ENCODE results near the gene SHISA9.

DNA sequence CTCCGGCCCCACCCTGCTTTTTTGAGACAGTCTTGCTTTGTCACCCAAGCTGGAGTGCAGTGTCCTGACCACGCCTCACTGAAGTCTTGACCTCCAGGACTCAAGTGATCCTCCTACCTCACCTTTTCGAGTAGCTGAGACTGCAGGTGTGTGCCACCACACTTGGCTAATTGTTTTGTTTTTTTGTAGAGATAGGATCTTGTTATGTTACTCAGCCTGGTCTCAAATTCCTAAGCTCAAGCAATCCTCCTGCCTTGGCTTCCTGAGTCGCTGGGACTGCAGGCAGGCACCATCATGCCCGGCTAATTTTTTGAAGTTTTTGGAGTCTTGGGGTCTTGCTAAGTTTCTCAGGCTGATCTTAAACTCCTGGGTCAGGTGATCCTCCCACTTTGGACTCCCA is 206.7 kb downstream of the SHISA9 start:
- TF ChIP-seq, protein P1, sequence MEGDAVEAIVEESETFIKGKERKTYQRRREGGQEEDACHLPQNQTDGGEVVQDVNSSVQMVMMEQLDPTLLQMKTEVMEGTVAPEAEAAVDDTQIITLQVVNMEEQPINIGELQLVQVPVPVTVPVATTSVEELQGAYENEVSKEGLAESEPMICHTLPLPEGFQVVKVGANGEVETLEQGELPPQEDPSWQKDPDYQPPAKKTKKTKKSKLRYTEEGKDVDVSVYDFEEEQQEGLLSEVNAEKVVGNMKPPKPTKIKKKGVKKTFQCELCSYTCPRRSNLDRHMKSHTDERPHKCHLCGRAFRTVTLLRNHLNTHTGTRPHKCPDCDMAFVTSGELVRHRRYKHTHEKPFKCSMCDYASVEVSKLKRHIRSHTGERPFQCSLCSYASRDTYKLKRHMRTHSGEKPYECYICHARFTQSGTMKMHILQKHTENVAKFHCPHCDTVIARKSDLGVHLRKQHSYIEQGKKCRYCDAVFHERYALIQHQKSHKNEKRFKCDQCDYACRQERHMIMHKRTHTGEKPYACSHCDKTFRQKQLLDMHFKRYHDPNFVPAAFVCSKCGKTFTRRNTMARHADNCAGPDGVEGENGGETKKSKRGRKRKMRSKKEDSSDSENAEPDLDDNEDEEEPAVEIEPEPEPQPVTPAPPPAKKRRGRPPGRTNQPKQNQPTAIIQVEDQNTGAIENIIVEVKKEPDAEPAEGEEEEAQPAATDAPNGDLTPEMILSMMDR (IDR thresholded peaks at IDR 0.05; ENCODE audit: low read depth, low read length) = no peak
- TF ChIP-seq EZH2phosphoT487 (IDR thresholded peaks at IDR 0.05; ENCODE audit: low read depth) = no peak
